Stimulated activated CD8-positive, alpha-beta memory T cell treated with anti-CD3 and anti-CD28 coated beads, Interleukin-7, amount 100 ng/mL, for 1 hour (primary cell): Measurements from ENCODE around the gene PARM1.

ENCODE experiments used
- DNase-seq, 2 donors: peaks; one replicate each; pipeline ENCODE4 v3.0.0-alpha.2; 2020; ENCODE audit warnings: low read depth in 2 of 2

The PARM1 gene

GRCh38 chr4:75030649-75031235 is 97.8 kb downstream of the PARM1 start:
- no peak for DNase-seq

GRCh38 chr4:75031775-75032174 is 98.9 kb downstream of the PARM1 start:
- DNase-seq: no peak

GRCh38 chr4:75034523-75034922 is 101.6 kb downstream of the PARM1 start:
- no peak for DNase-seq

DNA sequence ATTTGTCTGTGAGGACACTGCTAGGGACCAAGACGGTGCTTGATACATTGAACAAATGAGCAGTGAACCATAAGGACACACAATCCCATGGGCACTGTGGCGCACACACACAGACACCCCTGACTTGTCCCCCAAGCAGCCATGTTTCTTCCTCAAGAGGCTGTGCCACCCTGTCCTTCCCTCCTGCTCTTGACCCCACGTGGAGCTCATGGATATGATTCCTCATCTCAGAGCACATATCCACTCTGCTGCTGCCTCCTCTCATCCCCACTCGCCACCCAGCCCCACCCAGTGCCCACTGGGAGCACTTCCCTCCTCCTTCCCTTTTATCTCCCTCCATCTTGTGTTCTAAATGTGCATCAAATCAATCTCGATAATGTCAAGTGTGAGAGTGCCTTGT is 102.4 kb downstream of the PARM1 start:
- no peak for DNase-seq

GRCh38 chr4:75036046-75036830 is 103.3 kb downstream of the PARM1 start:
- no peak for DNase-seq

DNA sequence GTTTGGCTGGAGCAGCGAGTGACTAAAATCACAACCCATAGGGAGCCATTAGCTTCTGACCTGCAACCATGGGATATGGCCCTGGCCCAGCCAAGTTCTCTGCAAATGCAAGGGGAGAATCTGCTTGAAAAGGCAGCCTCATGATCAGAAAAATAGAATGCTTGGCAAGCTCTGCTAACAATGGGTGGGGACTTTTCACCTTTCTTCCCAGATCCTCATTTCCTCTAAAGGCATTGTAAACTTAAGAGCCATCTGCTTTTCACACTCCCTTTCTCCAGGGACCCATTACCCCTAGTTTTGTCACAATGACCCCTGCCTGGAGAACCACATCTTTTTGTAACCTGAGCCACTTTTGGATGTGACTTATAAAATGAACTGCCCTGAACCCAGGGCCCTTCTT is 104.3 kb downstream of the PARM1 start:
- DNase-seq: no peak

DNA sequence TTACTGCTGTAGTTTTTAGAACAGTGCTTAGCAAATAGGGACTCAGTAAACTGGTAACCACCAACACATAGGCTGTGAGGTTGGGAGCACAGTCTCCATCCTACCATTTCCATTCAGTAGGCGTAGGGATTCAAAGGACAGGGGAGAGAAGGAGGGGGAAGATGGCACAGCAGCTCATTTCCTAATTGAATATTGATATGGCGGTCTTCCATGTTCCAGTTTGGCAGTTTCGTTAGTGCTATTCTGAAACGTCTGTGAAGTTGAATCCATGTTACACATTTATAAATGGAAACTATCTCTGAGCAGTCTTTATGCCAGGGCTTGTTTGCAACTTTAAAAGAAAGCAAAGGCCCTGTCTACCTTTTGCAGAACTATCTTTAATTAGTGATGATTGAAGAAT is 105.5 kb downstream of the PARM1 start:
- DNase-seq: no peak

GRCh38 chr4:75040703-75041102 is 107.8 kb downstream of the PARM1 start:
- DNase-seq: no peak

DNA sequence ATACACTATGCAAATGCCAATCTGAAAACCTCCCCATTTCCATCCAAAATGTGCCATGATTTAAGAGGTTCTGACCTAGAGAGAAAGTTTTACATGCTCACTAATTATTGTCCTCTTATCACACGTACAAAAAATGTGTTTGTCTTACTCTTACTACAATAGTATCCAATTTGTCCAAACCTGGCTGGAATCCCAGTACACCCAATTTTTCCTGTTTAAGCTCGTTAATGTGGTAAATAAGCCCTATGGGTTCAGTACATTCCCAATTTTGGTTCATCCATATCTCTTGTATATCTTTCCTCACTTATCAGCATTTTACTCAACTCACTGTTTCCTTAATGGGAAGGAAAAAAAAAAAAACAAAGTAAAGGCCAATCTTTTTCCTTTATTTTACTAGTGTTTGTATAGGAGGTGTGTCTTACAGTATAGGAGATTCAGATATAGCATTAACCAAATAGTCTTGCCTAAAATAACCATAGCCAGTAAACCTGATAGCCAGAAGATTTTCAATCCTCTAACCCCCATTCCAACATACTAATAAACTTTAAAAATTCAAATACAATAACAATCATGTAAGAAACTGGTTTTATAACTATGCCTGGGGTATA is 109.8 kb downstream of the PARM1 start:
- no peak for DNase-seq

DNA sequence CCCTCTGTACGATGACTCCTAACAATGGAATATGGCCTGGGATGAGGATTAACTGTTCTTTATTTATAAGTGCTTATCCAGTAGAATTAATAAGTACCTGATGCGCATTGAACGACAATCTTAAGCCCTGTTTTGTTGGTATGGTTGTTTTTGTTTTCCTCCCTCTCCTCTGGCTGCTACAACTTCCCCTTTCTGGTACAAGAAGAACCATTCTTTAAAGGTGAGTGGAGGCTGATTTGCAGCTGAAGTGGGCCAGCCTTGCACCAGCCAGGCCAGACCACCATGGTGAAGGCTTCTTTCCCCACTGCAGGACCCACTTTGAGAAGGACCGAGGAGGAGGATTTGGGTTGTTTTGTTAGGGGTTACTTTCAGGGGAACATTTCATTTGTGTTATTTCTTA is 113.3 kb downstream of the PARM1 start:
- DNase-seq: no peak

DNA sequence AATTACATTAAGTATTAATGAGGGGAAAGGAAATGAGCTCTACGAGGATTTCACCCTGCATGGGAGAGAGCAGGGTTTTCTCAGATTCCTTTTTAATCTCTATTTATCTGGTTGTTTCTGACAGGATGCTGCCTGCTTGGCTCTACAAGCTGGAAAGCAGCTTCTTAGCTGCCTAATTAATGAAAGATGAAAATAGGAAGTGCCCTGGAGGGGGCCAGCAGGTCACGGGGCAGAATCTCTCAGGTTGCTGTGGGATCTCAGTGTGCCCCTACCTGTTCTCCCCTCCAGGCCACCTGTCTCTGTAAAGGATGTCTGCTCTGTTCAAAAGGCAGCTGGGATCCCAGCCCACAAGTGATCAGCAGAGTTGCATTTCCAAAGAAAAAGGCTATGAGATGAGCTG is 113.7 kb downstream of the PARM1 start:
- DNase-seq: no peak

- no peak for DNase-seq
Measured at GRCh38 chr4:75048208-75048879, 115.4 kb downstream of the PARM1 start.

DNA sequence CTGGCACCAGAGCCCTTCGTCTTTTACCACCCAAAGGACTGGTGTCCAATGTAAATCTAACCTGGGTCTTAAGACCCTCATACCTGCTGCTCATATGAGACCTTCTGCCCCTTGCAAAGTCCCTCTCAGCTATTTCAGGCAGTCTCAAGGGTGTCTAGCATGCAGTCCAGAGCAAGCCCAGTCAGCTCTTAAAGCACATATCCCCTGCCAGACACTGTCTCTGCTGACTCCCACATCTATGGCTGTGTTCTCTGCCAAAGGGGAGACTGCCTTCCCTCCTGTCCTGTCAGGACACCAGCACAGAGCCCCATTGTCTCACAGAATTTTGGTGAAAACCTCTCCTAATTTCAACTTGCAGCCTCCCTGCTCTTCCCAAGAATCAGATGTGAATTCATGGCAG is 118.5 kb downstream of the PARM1 start:
- DNase-seq: no peak

DNA sequence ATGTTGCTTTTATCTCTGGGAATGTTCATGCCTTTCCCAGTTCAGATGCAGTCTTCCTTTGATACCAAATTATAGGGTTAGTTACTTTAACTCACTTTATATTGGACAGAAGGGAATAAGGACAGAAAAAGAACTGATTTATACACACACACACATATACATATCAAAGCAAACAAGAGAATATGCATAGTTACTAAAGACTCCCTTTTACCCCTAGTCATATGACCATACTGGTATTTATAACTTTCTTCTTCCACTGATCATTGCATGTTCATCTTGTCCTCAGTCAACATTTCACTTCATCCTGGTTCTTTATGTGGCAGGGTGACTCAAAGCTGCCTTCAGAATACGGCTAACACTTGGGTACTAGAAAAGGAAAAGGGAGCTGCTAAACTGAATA is 120.4 kb downstream of the PARM1 start:
- no peak for DNase-seq

GRCh38 chr4:75054078-75054477 is 121.2 kb downstream of the PARM1 start:
- DNase-seq: no peak

GRCh38 chr4:75056277-75056676 is 123.4 kb downstream of the PARM1 start:
- DNase-seq: no peak

DNA sequence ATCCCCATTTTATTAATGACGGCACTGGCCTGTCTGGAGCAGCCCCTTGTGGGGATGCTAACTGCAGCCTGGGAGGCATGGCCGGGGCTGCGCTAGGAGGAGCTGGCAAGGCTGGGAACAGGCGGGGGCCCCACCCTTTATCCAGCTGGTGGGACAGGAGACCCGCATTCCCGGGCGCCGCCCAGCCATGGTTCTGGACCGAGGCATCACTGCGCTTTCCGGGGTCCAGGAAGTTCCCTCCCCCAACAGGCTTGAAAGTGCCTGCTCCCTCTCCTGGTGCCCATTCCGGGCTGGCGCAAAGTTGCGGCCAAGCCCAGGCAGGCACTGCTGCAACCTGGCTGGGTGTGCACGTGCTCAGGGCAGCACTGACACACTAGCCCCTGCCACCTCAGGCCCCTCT is 124.5 kb downstream of the PARM1 start:
- DNase-seq: no peak

DNA sequence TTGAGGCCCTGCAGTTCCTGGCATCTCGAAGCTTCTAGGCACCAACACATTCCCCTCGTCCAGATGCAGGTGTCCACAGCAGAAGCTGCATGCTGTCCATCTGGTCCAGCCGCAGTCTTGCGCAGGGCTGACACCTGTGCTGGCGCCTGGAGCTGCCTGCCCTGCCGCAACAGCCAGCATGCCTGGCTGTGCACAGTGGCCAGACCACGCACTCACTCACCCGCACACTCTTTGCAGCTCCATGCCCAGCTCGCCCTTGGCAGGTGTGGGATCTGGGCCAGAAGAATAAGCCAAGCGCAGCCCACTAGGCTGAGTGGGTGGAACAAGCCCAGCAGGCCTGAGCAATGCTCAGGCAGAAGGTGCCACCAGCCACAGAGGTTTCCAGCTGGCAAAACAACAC is 125.6 kb downstream of the PARM1 start:
- no peak for DNase-seq

- no peak for DNase-seq
Measured at GRCh38 chr4:75063433-75063832, 130.5 kb downstream of the PARM1 start.

DNA sequence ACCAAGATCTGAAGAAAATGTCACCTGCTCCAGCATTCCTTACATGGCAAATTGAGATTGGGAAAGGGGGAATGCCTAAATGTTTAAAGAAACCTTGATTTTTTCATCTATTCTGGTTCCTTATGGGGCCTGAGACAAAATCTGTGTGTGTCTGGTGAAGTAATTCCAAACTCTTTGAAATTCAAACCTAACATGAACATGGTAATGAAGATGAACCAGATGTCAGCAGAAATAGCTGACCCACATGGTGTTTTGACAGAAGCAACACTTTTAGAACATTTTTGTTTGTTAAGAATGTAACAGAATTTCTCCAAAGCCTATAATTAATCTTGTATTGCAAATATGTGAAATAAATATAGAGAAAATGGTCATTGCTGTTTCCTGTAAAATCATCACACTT is 133.0 kb downstream of the PARM1 start:
- DNase-seq: no peak

- no peak for DNase-seq
Measured at GRCh38 chr4:75069493-75070074, 136.7 kb downstream of the PARM1 start.

GRCh38 chr4:75071317-75071716 is 138.4 kb downstream of the PARM1 start:
- no peak for DNase-seq
